Tibial nerve (tissue), 4 donors: ENCODE measurements around the gene ZNF628.

Experiments used
- EP300 ChIP-seq, 2 donors: sonication (generic); formaldehyde crosslinking; IDR thresholded peaks; one replicate each; pipeline ENCODE4 v1.6.1; 2017; ENCODE audit warnings: antibody characterized with exemption in 2 of 2, mild to moderate bottlenecking in 1 of 2
- POLR2A ChIP-seq, 2 donors: fragments of 450-650 bp; IDR thresholded peaks; one replicate each; pipeline ENCODE4 v1.6.1; 2017; ENCODE audit warnings: antibody characterized with exemption in 2 of 2, mild to moderate bottlenecking in 2 of 2, moderate library complexity in 2 of 2
- TF ChIP-seq, protein P1 (sequence below), 5 experiments: fragments of 200-600 bp in 3 of 5; fragments of 450-650 bp in 2 of 5; sonication (generic) in 3 of 5; IDR thresholded peaks; one replicate each; pipeline ENCODE4 v1.5.1; 2016 to 2019; ENCODE audit warnings: antibody characterized with exemption in 5 of 5, mild to moderate bottlenecking in 3 of 5, moderate library complexity in 2 of 5

DNA sequence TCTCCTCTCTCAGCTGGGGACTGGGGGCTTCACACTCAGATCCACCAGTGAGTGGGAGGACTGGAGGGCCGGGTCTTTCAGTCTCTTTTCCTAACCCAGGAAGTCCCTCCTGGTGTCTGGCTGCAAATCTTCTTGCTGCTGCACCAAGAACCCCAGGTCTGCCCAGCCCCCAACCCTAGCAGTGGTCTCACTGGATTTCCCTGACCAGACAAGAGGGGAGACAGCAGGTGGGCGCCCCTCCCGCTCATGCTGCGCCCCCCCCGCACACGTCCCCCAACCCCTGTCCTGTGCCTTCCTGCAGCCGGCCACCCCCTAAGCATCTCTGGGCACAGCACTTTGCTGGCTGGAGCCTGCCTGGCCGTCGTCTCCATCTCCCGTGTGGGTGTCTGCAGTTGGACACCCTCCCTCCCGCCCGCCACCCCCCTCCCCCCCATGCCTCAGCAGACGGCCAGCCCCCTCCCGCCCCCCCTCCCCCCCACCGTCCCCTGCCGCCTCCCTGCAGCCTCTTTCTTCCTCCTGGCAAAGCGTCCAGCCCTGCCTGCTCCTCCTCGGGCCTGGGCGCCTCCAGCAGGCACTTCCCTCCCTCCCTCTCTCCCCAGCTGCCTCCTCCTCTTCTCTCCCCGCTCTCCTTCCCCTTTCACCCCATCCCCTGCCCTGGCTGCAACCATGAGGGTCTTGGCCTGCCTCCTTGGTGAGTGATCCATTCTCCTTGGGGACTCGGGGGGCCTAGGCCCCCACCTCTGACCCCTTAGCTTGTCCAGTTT is 11.7 kb downstream of the ZNF628 start, which contains the start of gene SSC5D:
- TF ChIP-seq, protein P1, sequence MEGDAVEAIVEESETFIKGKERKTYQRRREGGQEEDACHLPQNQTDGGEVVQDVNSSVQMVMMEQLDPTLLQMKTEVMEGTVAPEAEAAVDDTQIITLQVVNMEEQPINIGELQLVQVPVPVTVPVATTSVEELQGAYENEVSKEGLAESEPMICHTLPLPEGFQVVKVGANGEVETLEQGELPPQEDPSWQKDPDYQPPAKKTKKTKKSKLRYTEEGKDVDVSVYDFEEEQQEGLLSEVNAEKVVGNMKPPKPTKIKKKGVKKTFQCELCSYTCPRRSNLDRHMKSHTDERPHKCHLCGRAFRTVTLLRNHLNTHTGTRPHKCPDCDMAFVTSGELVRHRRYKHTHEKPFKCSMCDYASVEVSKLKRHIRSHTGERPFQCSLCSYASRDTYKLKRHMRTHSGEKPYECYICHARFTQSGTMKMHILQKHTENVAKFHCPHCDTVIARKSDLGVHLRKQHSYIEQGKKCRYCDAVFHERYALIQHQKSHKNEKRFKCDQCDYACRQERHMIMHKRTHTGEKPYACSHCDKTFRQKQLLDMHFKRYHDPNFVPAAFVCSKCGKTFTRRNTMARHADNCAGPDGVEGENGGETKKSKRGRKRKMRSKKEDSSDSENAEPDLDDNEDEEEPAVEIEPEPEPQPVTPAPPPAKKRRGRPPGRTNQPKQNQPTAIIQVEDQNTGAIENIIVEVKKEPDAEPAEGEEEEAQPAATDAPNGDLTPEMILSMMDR (IDR thresholded peaks at IDR 0.05), result no peak
- no peak for TF ChIP-seq EP300 (IDR thresholded peaks at IDR 0.05)
- TF ChIP-seq POLR2A (IDR thresholded peaks at IDR 0.05), result no peak
